HFF-Myc (cell line): ENCODE results near the gene PPDPF.

Experiments
- DNase-seq: peaks from one replicate; pipeline ENCODE4 v3.0.0-alpha.2; 2011; ENCODE audit warnings: low read depth; ENCODE audit errors: extremely low read depth
- H3K4me3 ChIP-seq: replicated peaks from 2 replicates; pipeline ENCODE4 v1.5.1; 2011; ENCODE audit warnings: low read depth, mild to moderate bottlenecking, control low read depth, low read length
- TF ChIP-seq, protein P1 (sequence below): IDR thresholded peaks from 2 replicates; pipeline ENCODE4 v1.5.1; 2012; ENCODE audit warnings: mild to moderate bottlenecking, low read depth, low read length, control low read depth; ENCODE audit errors: missing control alignments

Gene PPDPF

DNA sequence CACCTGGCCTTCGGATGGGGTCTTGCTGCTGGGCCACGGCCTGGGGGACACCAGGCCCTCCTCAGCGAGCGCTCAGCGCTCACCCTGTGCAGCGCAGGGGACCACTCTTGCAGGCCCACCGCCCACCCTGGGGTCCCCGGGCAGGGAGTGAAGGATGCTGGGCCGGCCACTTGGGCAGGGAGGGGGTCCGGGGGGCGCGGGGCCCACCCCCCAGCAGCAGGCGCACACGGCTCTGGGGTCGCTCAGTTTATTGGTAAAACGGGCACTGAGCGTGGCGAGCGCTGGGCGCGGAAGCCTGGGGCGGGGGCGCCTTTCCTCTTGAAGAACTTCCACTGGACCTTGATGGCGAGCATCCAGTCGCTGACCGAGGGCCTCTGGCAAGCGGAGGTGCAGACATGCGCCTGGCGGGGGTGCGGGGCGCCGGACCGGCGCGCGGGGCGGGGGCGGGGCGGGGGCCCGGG is 32.8 kb upstream of the PPDPF start:
- H3K4me3 ChIP-seq, result no peak overlapping the region
- no peak for DNase-seq
- TF ChIP-seq, protein P1, sequence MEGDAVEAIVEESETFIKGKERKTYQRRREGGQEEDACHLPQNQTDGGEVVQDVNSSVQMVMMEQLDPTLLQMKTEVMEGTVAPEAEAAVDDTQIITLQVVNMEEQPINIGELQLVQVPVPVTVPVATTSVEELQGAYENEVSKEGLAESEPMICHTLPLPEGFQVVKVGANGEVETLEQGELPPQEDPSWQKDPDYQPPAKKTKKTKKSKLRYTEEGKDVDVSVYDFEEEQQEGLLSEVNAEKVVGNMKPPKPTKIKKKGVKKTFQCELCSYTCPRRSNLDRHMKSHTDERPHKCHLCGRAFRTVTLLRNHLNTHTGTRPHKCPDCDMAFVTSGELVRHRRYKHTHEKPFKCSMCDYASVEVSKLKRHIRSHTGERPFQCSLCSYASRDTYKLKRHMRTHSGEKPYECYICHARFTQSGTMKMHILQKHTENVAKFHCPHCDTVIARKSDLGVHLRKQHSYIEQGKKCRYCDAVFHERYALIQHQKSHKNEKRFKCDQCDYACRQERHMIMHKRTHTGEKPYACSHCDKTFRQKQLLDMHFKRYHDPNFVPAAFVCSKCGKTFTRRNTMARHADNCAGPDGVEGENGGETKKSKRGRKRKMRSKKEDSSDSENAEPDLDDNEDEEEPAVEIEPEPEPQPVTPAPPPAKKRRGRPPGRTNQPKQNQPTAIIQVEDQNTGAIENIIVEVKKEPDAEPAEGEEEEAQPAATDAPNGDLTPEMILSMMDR, result no peak

DNA sequence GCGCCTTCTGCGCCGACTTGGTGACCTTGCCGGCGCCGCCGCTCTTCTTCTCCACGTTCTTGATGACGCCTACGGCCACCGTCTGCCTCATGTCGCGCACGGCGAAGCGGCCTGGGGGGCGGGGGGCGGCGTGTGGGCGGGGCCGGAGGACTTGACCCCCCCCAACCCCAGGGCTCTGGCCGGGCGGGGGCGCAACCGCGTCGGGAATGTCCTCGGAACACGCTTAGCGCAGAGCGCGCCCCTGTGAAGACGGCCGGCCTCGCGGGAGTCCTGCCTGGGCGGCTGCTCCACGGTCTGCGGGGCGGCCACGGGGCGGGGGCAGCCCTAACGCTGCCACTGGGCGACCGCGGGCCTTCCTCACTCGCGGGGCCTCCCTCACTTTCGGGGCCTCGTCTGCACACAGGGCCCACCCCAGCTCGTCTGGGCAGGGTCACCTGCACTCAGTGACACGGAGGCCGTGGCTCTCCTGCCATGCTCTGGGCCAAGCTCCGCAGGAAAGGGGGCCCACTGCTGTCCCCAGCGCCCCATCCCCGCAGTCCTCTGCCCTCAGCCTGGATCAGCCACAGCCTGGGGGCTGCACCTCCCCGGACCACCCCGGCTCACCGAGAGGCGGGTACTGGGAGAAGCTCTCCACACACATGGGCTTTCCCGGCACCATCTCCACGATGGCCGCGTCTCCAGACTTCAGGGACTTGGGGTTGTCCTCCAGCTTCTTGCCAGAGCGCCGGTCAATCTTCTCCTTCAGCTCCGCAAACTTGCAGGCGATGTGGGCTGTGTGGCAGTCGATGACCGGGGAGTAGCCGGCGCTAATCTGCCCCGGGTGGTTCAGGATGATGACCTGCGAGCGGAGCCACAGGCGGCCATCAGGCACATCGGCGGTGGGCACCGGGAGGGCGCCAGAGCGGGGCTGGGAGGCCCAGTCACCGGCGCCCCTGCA is 32.0 kb upstream of the PPDPF start:
- H3K4me3 ChIP-seq, result no peak overlapping the region
- no peak for DNase-seq
- TF ChIP-seq, protein P1, result no peak

- DNase-seq, result no peak
- TF ChIP-seq, protein P1, result no peak
- H3K4me3 ChIP-seq, result no peak overlapping the region
These were observed 30.1 kb upstream of the PPDPF start for GRCh38 chr20:63490416-63490815.

GRCh38 chr20:63491078-63491477 is 29.5 kb upstream of the PPDPF start:
- H3K4me3 ChIP-seq, result no peak overlapping the region
- no peak for DNase-seq
- TF ChIP-seq, protein P1, result no peak

GRCh38 chr20:63491635-63492230 is 28.8 kb upstream of the PPDPF start:
- TF ChIP-seq, protein P1, result no peak
- no peak for DNase-seq
- H3K4me3 ChIP-seq, result no peak overlapping the region

- no peak overlapping the region for H3K4me3 ChIP-seq
- TF ChIP-seq, protein P1, result no peak
- no peak for DNase-seq
These were observed 28.0 kb upstream of the PPDPF start for GRCh38 chr20:63492518-63492917.
